GM19238 (cell line): ENCODE measurements around the gene PLD1.
"Not testable (repeated sequence)": the region's sequence is repeated elsewhere in the genome, so short reads cannot be mapped to it uniquely, and the experiment has no call there.

Experiments used
- DNase-seq: peaks from one replicate; pipeline ENCODE4 v3.0.0; 2011; ENCODE audit warnings: low spot score; ENCODE audit not compliant: insufficient read length

The PLD1 gene

GRCh38 chr3:171770689-171771620 is 39.3 kb downstream of the PLD1 start:
- no peak for DNase-seq

DNA sequence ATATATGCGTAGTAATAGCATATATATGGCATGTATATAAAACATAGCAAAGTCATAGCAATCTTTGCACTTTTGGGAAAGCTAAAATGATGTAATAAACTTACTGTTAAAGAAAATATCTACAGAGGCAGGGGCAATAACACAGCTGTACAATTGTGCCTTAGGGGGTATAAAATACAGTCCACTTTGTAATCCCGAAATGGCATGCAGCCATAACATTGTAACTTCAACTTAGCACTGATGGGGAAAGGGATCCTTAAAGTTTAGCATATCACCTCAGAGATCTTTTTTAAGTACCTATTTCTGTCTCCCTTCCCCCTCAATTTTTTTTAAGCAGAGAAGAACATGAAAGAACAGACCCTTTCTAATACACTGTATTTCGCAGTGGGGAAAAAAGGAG is 40.8 kb downstream of the PLD1 start:
- no peak for DNase-seq

GRCh38 chr3:171768986-171769385 is 41.3 kb downstream of the PLD1 start:
- DNase-seq = no peak

DNA sequence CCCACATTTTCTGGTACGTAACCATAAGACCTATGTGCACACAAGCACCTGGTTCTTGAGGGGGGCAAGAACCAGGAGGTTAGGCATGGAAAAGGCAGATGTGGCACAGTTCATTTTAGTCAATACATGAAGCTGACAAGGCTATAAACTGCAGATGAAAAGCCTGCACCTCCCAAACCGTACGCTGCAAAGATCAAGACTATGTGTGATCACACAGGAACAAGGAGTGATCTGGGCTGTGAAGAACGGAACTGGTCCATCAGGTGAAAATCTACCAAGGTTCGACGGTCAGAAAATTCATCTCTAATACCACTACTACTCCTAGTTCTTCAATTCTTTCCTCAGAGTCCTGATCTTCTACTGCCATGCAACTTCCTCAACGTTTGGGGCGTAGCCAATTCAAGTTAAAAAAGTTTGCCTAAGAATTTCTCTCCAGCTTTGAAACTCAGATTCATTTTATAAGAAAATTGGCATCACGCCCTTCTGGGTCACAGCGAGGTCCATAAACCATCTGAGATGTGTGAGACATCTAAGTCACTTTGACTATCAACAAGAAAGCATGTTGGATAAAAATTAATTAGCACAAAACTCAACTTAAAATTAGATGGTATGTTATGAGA is 41.9 kb downstream of the PLD1 start:
- no peak for DNase-seq

GRCh38 chr3:171765511-171765887 is 44.8 kb downstream of the PLD1 start:
- no peak for DNase-seq

GRCh38 chr3:171763392-171763791 is 46.9 kb downstream of the PLD1 start:
- no peak for DNase-seq

DNA sequence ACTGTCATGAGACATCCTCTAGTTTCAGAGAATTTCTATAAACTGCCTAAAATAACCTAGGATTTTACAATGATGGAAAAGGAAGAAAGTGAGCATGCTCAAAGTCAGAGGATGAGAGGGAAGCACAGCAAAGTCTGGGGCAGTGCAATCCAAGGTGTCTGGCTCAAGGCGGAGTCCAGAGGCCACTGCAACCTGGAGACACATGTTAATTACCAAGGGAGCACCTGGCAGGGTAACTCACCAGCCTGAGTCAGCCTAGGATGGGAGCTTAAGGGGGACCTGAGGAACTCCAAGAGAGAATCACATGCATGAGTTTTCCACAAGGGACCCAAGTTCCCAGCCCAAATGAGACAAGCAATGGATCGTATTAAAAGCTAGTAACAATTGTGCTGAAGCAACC is 49.8 kb downstream of the PLD1 start:
- DNase-seq = no peak

- no peak for DNase-seq
Observed at GRCh38 chr3:171758109-171758508, 52.2 kb downstream of the PLD1 start.

DNA sequence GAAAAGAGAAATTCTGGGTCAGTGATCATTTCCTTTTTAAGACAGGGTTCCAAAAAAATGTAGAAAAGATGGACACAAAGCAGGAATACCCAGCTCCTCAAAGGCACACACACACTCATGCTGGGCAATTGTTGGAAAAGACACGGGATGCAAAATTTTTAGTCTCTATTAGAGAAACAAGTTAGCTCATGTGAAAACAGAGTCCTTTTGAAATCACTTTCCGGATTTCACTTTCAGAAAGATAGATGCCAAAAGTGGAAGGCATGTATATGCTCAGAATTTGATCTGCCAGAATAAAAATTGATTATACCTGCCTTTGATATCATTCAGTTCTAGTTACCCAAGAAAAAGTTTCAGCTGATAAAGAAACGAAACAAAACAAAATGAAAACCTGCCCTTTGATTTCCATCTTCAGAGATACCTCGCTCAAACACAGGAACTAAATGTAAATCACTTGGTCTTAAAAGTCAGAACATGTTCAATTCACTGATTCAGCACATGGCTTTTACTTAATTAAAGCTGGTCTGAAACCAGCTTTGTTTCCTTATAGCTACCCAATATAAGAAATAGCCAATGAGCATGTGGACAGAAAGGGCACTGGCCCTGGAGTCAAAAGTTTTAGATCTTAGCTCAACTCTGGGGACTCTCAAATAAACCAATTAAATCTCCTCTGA is 52.8 kb downstream of the PLD1 start:
- no peak for DNase-seq

DNA sequence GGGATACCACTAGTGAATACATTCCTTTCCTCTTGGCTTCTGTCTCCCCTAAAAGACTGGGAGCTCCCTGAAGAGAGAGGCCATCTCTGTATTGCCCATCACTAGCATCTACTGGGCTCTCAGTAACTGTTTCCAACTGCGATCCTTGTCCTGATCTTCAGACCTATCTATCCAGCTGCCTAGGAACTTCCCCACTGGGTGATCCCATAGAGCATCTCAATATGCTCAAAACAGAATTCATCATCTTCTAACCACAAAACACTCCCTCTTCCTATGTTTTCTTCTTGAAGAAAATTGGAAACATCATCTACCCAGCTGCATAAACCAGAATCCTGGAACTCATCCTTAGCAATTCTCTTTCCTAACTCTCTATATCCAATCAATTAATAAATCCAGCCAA is 54.6 kb downstream of the PLD1 start:
- no peak for DNase-seq

- DNase-seq = no peak
Observed at GRCh38 chr3:171755015-171755589, 55.2 kb downstream of the PLD1 start.

- no peak for DNase-seq
Observed at GRCh38 chr3:171753665-171754408, 56.4 kb downstream of the PLD1 start.

- DNase-seq = no peak
Observed at GRCh38 chr3:171753025-171753472, 57.2 kb downstream of the PLD1 start.

DNA sequence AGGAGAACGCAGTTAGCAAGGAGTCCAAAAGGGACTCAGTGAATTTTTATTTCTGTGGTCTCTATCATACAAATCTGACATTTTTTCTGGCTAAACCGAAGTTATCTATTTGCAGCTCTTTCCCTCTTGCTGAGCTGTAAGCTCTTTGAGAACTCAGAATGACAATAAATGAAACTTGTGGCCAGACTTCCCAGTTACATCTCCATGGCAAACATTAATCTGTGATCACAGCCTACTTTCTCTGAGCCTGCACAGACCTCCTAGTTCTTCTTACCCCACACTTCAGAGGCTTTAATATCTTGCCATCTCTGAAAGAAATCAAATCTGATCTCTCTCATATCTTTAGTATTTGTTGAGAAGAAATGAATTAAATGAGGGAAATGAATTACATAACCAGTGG is 58.0 kb downstream of the PLD1 start:
- DNase-seq = no peak

- no peak for DNase-seq
Observed at GRCh38 chr3:171749124-171749523, 61.2 kb downstream of the PLD1 start.

- DNase-seq = no peak
Observed at GRCh38 chr3:171748064-171748924, 62.0 kb downstream of the PLD1 start.

DNA sequence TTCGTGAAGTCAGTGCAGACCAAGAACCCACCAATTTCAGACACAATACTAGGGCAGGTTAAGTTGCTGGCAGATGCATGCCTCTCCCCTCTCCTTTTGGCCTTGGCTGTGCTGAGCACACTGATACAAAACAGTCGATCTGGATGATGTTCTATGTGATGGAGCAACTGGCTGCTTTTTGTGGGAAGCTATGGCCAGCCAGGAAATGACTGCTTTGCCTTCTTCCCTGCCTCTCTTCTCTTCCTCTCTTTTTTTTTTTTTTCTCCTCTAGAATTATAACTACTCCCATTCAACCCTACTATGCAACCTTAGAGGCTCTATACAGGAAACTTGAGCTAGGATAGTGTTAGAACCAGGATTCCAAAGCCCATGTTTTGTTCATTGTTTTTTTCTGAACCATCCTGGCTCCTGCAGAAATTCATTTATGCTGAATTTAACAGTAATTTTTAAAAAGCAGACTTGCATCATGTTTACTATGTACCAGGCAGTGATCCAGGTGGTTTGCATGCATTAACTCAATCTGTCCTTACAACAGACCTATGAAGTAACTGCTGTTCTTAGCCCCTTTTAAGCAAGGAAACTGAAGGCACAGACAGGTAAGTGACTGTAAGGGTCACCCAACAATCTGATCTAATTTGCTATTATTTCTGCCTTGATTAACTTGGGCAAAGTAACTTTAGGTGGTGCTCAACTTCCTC is 62.9 kb downstream of the PLD1 start:
- no peak for DNase-seq

DNA sequence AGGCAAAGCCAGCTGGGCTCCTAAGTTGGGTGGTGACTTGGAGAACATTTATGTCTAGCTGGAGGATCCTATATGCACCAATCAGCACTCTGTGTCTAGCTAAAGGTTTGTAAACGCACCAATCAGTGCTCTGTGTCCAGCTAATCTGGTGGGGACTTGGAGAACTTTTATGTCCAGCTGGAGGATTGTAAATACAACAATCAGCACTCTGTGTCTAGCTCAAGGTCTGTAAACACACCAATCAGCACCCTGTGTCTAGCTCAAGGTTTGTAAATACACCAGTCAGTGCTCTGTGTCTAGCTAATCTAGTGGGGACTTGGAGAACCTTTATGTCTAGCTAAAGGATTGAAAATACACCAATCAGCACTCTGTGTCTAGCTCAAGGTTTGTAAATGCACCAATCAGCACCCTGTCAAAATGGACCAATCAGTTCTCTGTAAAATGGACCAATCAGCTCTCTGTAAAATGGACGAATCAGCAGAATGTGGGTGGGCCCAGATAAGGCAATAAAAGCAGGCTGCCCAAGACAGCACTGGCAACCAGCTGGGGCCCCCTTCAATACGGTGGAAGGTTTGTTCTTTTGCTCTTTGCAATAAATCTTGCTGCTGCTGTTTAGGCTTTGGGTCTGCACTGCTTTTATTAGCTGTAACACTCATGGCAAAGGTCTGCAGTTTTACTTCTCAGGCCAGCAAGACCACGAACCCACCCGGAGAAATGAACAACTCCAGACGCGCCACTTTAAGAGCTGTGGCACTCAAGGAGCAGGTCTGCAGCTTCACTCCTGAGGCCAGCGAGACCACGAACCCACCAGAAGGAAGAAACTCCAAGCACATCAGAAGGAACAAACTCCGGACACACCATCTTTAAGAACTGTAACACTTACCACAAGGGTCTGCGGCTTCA is 63.7 kb downstream of the PLD1 start:
- DNase-seq = not testable (repeated sequence)
